T-helper 2 cell (primary cell): Measurements from ENCODE around the gene NCBP2L.
A peak's percentile ranks its signal among the peaks of the same experiment; 100 is the strongest.

Experiments
- DNase-seq, 5 experiments: peaks; one replicate each; pipeline versions ENCODE4 v3.0.0 to v3.0.0-alpha.2; 2012 to 2022
- total RNA-seq, 2 donors: gene quantifications; one replicate each; lab custom pipeline; 2026; lab: John Stamatoyannopoulos, UW

Gene NCBP2L
- total RNA-seq: 0 reads per million in 2 donors

DNA sequence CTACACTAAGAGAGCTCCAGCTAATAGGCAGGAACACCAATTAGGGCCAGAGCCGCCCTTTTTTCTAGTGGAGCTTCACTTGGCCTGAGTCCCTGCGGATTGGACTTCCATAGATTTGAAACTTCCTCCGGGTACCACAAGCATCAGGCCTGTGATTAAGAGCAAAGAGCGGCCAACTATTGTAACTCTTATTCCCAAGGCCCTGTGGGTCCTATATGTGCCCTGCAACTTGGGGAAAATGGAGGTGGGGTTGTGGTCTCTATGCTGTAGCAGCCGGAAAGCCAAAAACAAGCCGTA lies at the start of gene NCBP2L:
Gene NCBP2L (plus strand): TSS at position 198 of the 297 bp plus-strand sequence. CDS start 16,488 bp downstream, outside the sequence.
- DNase-seq: no peak

- no peak for DNase-seq
Observed at GRCh38 chrX:107728371-107729099, 49.0 kb upstream of the NCBP2L start.

DNA sequence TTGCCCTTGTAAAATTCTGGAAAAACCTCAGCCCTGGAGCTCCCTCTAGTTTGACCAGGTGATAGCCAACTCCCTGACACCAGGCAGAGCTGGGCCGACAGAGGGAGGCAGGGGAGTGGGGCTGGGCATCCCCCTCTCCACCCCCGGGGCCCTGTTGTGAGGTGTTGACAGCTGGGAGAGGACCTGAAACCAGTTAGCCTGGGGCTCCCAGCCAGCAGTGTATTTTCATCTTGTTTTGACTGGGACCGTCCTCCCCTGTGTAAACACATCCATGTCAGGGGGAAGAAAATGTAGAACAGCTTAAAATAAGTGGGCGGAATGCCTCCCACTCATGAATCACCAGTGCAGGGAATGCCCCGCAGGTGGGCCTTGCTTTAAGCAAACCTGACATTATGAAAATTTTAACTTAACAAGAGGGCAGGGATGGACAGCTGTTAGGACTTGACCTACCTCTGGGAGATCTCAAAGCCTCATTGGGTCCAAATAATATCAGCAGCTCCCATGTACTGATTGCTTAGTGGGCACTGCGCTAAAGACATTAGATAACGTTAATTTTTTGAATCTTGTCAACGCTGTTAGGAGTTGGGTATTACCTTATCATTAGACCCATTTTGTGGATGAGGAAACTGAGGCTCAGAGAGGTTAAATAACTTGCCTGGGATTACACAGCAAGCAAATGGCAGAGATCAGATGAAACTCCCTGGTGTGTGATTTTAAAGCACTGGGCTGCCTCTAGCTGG lies 47.8 kb upstream of the NCBP2L start:
- DNase-seq: no peak

DNA sequence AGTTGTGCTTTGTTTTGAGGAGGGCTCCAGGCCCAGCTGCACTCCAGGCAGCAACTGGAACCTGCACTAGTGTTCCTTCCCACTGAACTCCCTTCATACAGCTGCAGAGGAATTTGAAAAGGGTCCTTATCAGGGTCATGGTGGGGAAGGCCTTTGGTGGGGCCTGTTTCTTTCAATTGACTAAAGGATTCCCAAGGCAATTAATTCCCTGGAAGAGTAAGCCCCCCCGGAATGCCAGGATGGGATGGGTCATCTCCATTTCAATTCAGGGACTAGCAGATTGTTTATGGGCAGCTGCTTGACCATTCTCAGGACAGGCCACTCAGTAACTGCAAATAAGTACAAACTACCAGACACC lies 47.3 kb upstream of the NCBP2L start:
- DNase-seq: no peak

GRCh38 chrX:107730991-107731766 lies 46.4 kb upstream of the NCBP2L start:
- DNase-seq: no peak

DNA sequence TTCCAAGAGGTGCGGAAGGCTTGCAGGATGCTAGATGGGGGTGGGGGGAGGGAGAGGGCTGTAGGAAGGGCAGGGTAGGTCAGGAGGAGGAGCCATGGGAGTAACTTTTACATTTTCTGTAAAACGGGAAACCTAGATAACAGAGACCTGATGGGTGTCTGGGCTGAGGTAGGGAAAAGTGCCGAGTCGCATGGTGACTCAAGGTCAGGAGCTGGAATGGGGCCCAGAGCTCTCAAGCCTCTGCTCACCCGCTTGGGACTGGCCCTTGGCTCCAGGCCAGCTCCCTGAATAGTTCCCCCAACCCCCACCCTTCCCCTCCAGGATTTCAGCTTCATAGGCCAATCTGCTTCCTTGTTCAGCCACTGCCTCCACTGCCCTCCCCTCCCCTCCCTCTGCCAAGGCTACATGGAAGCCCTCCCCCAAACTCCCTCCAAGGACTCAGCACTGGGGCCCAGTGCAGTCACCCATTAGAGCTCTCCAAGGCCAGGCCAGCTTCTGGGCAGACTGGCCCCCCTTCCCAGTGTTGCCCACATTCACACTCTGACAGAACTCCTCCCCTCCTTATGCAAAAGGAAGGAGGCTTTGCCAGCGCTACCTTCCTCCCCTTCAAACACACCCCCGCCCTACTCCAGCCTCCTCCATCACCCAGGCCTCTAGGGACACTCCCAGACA lies 45.6 kb upstream of the NCBP2L start:
- no peak for DNase-seq

DNA sequence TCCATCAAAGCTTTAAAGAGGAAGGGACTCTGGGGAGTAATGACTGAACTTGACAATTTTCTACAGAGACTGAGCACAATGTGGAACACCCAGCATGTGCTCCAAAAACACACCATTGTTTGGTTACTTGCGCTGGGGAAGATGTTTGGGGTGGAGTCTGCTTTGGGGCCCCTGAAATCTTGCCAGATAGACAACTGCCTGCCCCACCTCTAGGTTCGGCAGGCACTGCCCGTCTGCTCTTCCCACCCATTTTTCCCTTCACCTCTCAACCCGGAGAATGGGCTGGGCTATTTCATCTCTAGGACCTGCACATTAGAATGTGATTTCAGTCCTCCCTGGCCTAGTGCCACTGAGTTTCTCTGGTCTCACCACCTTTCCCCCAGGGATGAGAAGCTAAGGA lies 43.8 kb upstream of the NCBP2L start:
- DNase-seq: no peak

- no peak for DNase-seq
Observed at GRCh38 chrX:107734646-107735045, 42.9 kb upstream of the NCBP2L start.

DNA sequence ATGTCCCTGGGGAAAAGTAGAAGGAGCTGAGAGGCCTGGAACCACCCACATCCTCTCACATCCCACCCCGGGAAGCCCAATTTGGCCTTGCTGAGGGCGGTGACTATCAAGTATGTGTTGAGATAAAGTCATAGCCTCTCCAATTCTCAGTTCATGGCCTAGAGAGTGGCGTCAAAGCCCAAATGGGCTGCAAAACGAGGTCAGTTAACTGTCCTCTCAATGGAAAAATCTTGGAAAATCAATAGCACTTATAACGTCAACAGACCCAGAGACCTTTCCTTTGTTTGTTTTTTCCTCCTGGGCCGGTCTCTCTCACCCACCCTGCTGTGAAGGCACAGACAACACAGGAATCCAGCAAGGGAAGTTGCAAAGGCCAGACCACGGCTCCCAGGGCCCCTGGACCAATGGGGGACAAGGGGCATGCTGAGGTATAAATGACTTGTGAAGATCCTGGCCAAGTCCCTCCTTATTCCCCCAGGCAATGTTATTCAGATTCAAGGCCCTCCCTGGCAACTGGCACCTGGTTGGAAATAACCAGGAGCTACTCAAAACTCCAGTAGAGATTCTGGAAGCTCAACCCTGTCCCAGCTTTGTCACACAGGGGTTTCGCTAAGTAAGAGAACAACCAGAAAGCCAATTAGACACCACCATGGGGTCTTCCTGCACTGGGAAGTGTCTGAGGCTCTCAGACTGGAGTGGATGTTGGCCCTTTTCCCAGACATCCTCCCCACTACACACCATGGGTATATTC lies 40.6 kb upstream of the NCBP2L start:
- DNase-seq: no peak

DNA sequence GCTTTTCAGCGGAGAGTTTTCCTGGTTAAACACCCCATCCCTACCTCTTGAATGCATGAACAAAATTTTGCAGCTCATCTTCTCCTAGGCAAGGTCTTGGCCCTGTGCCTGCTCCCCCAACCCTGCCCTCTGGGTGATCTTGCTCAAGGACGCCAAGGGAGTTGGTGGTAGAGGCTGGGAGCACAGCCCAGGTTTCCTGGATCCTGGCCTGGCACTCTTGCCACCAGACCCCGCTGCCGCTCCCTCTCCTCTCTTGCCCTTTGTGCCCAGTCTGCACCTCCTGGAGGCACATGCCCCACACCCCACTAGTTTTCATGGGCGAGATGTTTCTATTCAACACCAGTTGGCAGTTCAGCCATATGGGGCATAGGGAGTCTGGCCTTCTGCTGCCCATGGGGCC lies 39.3 kb upstream of the NCBP2L start:
- no peak for DNase-seq

DNA sequence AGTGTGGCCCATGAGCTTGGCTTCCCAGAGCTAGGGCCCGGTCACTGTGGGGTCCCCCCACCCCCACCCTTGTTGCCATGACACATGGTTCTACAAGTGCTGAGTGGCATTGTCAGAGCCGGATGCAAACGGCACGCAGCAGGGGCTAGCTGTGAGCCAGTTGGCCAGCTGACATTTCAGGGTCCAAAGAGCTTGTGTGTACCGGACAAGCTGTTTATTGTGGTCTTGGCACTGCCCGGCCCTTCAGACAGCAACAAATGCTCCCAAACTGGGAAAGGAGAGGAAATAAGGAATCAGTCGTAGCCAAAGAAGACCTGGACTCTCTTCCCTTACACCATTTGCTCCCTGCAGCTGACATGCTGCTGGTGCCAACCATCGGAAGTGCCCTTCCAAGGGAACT lies 38.8 kb upstream of the NCBP2L start:
- no peak for DNase-seq

DNA sequence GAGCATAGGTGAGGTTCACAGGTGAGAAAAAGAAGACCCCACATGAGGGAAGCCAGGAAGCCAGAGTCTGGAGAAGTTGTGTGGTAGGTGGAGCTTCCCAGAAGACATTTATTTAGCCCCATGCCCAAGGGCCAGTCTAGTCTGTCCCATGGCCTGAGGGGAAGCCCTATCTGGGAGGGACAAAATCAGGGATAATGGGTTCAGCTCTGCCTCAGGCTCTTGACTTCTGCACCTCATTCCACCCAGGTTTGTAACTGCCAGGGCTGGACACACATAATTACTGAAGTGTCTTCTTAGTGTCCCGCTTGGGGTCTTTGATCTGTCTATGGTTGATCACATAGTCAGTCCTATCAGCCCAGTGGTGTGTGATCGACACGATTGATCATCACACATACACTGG lies 38.0 kb upstream of the NCBP2L start:
- no peak for DNase-seq

DNA sequence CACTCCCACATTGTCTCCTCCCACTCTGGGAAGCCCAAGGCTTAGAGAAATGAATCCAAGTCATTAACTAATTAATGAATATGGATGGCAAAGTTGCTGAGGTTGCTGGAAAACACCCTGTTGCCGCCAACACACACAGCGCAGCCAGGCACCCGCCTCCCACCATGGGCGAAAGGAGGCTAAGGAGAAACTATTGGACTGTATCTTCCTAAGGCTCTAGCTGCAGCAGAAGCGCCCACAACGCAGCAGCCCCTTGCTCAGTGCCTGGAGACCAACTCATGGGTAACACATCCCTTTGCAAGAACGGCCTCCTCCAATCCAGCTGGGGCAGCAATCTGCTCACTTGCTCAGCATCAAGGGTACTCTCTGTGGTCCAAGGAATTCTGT lies 36.1 kb upstream of the NCBP2L start:
- DNase-seq: peak in 1 of 5 experiments; percentile 2

DNA sequence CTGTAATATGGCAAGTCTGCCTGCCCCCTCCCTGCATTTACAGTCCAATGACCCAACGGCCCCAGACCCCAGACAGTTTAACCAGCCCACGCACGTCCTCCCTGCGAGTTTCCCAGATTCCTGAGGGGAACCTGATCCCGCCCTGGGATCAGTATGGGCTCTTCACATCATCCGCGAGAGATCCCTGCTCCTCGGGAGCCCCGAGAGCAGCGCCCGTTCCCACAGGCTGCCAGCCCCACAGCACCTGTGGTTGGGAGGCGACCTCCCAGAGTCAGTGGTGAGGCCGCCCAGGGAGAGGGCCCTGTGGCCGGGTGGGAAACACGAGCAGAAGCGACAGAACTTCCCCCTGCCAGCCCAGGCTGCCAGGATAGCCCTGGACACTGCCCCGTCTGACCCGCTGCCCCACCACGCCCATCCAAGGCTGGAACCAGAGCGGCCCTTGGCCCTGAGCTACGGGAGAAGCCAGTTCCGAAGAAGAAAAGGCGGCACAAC lies 34.8 kb upstream of the NCBP2L start:
- DNase-seq: no peak

DNA sequence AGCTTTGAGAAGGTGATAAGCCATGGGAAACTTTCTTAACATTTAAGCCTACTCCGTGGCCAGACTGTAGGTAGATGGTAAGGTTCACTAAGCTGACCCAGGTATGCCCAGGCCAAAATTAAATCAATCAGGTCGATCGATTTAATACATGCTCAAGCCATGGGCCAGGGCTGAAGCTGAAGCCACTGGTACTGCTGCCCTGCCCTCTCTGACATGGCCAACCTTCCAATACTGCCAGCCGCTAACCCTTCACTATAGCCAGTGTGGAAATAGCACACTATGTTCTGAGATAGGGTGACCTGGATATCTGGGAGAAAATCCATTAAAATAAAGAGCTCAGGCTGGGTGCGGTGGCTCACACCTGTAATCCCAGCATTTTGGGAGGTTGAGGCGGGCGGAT lies 33.5 kb upstream of the NCBP2L start:
- no peak for DNase-seq

DNA sequence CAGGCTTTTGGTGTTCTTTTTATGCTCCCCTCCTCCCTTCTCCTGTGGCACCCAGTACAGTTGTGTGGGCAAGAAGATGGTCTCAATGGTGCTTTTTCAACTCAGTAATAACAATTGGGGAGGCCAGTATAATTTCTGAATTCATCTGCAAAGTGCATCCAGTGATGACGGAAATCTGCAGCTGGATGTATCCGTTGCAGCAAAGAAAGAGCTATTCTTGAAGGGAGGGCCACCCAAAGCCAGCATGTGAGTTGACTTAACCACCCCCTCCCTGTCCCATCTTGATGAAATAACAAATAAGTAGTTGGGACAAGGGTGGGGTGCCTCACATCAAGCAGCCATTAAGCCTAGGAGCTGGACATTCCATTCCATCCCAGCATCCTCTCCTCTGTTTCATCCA lies 32.7 kb upstream of the NCBP2L start:
- DNase-seq: no peak

- no peak for DNase-seq
Observed at GRCh38 chrX:107747596-107748161, 29.9 kb upstream of the NCBP2L start.

DNA sequence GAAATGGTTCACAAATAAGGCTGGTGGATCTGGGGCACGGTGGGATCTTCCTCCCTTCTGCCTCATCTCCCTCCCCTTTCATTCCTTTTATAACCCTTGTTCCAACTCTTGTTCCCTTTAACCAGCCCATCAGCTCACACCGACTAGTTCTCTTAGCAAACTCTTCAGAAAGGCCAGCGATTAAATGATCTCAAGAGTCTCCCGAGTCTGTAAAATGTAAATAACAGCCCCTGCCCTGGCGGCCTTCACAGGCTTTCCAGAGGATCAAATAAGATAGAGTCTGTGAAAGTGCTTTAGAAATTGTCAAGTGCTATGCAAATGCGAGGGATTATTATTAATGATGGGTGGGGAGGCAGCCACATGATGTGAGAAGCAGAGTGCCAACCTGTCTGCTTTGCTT lies 29.0 kb upstream of the NCBP2L start:
- DNase-seq: no peak

GRCh38 chrX:107750263-107750662 lies 27.3 kb upstream of the NCBP2L start:
- DNase-seq: no peak

DNA sequence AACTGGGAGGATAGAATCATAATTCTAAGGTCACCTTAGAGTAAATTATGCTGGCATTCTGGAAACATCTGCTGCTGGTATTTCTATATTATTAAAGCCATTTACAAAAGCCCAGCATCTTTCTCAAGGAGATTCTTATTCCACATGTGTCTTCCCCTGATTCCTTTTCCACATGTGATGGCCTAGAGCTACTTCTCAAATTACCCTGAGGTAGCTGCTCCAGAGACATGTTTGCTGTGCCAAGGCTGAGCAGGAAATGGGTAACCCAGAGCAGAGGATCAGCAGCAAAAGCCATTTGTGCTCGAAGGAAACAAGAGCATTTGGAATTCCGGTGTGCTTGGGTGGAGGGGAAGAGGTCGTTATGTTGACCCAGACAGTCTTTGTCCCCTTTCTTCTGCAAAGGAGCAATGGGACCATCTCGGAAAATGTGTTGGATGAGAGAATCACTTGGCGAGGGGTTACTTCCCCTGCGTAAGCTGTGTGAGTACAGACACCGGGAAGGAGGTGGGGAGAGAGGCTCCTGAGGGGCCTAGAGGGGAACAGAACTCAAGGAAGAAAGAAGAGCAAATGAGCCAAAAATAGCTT lies 26.6 kb upstream of the NCBP2L start:
- DNase-seq: no peak

GRCh38 chrX:107752043-107752442 lies 25.5 kb upstream of the NCBP2L start:
- no peak for DNase-seq

DNA sequence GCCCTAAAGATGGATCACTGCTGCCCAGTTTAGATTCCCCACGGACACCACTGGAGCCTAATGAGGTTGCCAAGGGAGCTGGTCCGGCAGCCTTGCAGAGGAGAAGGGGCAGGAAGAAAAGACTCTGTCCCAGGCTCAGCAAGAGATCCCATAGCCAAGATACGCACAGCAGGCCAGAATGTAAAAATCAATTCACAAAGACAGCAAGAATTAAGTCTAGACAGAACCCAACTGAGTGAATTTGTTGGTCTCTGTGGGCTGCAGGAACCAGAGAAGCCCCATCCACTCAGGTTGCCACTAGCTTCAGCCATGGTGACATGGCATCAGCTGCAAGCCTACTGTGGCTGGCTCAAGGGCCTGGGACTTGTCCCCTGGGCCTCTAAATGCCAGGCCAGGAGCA lies 24.8 kb upstream of the NCBP2L start:
- no peak for DNase-seq
